IPS-18c (cell line): Measurements from ENCODE around the gene TOMM5.
"Not testable (repeated sequence)": the region's sequence is repeated elsewhere in the genome, so short reads cannot be mapped to it uniquely, and the experiment has no call there.

Source experiments
- H3K4me3 ChIP-seq: 2 replicates; pipeline ENCODE4 v1.7.0; 2013; ENCODE audit warnings: low read depth, mild to moderate bottlenecking, low read length, moderate library complexity; ENCODE audit not compliant: insufficient read depth
- H3K9me3 ChIP-seq: one replicate; pipeline ENCODE4 v1.6.1; 2013; ENCODE audit warnings: mild to moderate bottlenecking, low read length, moderate library complexity; ENCODE audit not compliant: control insufficient read depth, insufficient read depth

TOMM5 gene

DNA sequence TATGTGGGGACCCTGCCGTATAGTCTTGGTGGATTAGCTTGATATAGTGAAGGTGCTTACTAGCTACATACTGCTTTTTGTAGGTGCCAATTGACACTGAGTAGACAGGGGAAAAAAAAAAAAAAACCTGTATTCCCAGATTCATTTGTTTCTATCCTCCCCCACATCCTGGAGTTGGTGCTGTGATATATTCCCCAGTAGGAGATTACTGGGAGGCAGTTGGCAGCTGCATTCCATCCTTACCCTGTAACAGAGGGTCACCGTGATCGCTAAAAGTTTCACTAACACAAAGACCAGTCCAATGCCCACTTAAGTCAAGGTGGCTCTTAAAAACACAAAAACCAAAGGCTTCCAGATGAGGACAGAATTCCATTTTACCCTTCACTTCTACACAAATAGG is 27.4 kb upstream of the TOMM5 start:
- H3K9me3 ChIP-seq: no peaks in the 10 kb centered on the region
- no peak overlapping the region for H3K4me3 ChIP-seq

DNA sequence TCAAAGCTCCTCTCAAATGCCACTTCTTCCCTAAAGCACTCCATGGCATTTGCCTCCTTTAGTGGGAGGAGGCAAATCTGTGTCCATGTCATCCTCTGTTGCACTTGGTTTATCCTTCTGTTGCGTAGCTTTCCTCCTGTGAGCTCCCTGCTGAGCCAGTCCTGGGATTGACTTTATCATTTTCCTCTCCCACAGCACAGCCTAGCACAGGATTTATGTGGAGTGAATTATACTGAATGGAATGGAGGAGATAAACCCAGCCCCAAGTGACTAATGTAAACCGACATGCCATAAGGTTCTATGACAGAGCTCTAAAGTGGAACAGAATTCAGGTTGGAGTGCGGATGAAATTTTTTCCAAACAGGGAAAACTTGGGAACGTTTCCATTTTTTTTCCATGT is 26.4 kb upstream of the TOMM5 start:
- Histone ChIP-seq H3K4me3 (no peak overlapping the region), H3K9me3 (no peaks in the 10 kb centered on the region)

DNA sequence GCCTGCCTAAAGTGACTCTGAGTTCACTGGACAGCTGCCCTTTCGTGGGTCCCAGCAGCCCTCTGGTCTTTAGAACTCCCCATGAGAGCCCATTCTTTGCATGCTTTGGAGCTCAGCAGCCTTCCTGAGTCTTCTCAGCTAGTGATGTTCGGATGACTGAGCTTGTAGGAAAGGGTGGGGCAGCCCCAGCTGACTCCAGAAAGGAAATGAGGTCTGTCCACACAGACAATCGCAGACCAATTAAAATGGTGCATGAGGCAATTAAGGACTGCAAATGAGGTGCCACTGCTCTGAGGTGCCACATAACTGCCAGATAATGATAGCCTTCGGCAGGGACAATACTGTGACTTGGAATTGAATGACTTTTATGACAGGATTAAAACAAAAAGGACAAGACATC is 25.4 kb upstream of the TOMM5 start:
- Histone ChIP-seq H3K4me3 (no peak overlapping the region), H3K9me3 (no peaks in the 10 kb centered on the region)

DNA sequence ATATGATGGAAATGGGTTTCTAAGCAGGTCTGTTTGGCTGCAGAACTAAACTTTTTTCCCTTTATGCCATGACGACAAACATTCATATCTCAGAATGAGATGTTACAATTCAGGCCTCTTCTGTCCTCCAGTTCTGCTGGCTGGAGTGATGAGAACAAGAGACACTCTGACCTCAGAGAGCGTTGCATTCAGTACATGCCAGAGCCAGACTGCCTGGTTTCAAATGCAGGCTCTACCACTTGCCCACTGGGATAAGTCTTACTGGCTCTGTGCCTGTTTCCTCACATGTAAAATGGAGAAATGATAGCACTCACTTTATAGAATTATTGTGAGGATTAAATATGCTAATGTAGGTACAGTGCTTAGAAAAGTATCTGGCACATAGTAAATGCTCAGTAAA is 24.8 kb upstream of the TOMM5 start:
- H3K4me3 ChIP-seq: no peak overlapping the region
- no peaks in the 10 kb centered on the region for H3K9me3 ChIP-seq

DNA sequence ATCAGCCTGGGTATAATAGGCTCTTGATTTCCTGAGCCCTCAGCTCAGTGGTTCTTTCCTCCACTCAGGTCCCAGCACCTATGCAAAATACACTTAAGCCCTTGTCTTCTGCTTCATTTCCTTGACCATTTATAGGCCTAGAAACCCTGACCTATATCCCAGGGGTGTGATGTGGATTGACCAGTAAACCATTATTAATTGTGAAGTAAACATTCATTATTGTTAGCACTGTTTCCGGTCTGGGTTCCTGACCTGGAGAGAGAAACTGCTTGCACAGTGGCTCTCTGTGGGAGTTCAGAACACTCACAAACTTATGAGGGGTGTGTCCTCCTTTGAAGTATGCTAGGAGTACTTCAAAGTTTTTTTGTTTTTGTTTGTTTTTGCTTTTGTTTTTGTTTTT is 19.6 kb upstream of the TOMM5 start:
- no peak overlapping the region for H3K4me3 ChIP-seq

DNA sequence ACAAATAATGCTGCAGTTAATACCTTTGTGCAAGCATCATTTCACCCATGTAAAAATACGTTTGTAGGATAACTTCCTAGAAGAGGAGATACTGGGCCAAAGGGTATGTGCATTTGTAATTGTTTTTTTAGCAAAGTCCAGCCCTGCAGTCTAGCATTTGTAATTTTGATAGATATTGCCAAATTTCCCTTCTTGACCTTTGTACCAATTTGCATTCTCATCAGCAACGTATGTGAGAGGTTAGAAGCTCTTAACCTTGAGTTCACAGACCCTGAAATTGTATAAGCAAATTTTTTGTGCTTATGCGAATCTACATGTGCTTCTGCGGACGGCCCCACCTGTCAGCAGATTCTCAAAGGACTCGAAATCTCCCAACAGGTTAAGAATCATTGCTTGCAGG is 18.6 kb upstream of the TOMM5 start:
- Histone ChIP-seq H3K9me3 (no peaks in the 10 kb centered on the region), H3K4me3 (no peak overlapping the region)

More for the DNA sequence above, 19.6 kb upstream of the TOMM5 start:
- no peaks in the 10 kb centered on the region for H3K9me3 ChIP-seq

DNA sequence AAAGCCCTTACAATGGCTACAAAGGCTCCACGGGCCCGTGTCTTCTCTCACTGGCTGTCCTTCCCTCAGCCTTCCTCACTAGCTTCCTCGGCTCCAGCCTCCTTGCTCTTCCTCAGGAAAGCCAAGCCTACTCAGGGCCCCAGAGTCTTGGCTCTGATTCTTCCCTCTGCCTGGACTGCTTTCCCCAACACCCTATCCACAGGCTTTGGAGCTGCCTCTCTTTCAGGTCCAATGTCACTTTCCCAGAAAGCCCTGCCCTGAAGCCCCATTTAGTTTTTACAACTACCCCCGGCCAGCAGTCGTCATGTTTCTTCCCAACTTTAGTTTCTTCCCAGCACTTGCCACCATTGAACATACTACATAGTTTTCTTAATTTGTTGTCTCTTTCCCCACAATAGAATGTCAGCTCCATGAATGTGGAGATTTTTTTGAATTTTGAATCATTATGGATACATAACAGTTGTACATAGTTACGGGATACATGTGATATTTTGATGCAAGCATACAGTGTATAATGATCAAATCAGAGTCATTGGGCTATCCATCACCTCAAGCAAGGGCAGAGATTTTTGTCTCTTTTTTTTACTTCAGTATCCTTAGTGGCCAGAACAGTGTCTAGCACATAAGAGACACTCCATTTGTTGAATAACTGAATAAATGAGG is 17.5 kb upstream of the TOMM5 start:
- Histone ChIP-seq H3K9me3 (no peaks in the 10 kb centered on the region), H3K4me3 (no peak overlapping the region)

DNA sequence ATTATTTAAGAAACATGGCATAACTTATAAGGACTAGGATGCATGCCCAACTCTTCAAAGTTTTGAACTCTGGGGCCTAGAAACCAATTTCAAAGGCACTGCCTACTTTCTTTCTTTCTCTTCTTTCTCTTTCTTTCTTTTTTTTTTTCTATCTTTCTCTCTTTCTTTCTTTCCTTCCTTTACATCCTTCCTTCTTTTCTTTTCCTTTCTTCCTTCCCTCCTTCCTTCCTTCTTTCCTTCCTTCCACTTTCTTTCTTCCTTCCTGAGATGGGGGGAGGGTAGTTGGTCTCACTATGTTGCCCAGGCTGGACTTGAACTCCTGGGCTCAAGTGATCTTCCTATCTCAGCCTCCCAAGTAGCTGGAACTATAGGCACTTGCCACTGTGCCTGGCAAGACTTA is 15.9 kb upstream of the TOMM5 start:
- Histone ChIP-seq H3K9me3 (no peaks in the 10 kb centered on the region), H3K4me3 (no peak overlapping the region)

DNA sequence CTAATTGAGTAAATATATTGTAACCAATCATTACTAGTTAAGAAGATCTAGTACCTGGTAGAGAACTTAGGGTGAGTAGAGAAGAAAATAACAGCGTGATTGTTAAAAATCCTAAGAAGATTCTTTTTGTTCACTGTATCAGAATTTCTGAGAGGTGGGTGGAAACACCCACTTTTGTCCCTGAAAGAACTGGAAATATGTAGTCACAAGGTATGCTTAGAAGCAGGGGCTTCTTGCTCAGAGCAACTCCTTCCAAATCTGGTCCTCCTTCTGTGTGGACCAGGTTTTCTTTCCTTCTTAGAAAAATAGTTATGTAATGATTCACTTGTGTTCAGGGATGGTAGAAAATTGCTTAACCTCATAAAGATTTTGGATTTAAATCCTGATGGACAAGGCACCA is 11.9 kb upstream of the TOMM5 start:
- Histone ChIP-seq H3K9me3 (no peaks in the 10 kb centered on the region), H3K4me3 (no peak overlapping the region)

DNA sequence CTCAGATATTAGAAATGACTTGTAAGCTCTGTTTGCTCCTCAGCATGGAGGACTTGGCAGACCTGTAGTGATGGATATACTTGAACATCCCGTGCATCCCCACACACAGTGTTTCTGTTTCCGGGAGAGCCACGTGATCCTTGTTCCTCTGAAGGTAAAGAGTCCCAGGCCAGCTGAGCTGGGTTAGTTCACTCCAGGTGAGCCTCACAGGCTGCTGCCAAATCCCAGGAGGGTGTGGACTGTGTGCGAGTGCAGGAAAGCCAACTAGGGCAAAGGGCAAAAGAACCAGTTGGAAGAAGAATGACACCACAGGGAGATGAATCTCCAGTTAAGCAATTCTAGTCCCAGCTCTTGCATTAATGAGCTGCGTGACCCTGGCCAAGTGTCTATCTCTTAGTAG is 10.4 kb upstream of the TOMM5 start:
- Histone ChIP-seq H3K9me3 (no peaks in the 10 kb centered on the region), H3K4me3 (no peak overlapping the region)

DNA sequence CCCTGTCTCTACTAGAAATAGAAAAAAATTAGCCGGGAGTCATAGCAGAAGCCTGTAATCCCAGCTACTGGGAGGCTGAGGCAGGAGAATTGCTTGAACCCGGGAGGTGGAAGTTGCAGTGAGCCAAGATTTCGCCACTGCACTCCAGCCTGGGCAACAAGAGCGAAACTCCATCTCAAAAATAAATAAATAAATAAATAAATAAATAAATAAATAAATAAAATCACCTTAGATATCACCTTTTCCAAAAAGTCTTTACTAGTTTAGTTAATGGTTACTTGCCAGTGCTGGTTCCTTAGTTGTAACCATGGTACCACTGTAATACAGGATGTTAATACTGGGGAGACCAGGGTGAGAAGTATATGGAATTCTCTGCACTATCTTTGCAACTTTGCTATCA is 9.7 kb upstream of the TOMM5 start:
- H3K9me3 ChIP-seq, H3K4me3 ChIP-seq: not testable (repeated sequence)

DNA sequence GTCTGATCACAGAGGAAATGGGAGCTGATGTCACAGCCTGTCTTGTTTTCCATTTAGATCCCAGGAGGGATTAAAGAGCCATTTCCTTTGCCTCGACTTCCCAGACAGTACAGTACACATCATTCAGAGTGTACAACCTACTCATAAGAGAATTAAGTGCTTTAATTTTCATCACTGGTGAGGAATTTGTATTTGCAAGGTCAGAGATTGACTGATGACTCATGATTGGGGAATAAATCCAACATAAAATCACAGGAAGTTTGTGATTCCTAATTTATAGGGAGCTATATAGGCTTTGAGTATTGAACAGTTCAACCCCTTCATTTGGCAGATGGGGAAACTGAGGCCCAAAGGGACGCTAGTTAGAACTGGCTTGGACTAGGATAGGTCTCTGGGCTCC is 4.1 kb upstream of the TOMM5 start:
- H3K4me3 ChIP-seq: no peak overlapping the region
- H3K9me3 ChIP-seq: no peaks in the 10 kb centered on the region

DNA sequence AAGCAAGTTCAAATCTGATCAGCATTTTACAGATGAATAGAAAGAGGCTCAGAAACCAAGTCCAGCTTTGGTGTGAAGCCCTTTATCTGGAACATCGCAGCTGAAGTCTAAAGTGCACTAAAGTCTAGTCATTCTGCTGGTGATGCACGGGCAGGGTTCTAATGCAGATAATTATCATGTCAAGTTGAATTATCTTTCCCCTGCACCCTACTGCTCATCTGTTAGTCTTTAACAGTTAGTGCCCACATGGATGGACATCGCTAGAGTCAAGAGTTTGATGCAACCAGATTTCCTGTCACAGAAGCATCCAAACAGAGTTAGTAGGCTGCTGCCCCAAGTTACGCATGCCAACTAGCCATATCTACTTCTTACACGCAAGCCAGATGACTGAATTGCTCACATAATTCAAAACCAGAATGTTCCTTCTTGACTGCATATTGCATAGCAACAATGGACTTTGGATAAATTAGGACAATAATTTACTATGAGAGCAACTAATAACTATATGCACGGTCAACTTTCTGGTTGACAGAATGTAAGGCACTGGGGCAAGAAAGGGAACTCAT is 1.6 kb upstream of the TOMM5 start:
- Histone ChIP-seq H3K4me3 (no peak overlapping the region), H3K9me3 (no peaks in the 10 kb centered on the region)

DNA sequence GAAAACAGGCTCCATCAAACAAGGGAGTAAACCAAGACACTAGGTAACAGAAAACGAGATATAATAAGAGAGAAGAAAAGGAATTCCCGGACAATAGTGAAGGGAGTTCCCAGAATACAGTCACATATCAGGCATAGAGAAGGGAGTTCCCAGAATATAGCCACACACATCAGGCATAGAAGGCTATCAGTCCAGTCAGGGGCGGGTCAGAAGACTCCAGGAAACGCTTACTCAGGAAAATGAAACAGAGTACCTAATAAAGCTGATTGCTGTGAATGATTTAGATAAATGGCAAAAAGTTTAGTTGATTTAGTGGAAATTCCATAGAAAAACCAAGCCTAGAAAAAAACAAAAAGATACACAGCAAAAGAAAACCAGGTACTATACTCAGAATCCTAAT is 4.9 kb downstream of the TOMM5 start:
- Histone ChIP-seq H3K9me3 (no peaks in the 10 kb centered on the region), H3K4me3 (no peak overlapping the region)

DNA sequence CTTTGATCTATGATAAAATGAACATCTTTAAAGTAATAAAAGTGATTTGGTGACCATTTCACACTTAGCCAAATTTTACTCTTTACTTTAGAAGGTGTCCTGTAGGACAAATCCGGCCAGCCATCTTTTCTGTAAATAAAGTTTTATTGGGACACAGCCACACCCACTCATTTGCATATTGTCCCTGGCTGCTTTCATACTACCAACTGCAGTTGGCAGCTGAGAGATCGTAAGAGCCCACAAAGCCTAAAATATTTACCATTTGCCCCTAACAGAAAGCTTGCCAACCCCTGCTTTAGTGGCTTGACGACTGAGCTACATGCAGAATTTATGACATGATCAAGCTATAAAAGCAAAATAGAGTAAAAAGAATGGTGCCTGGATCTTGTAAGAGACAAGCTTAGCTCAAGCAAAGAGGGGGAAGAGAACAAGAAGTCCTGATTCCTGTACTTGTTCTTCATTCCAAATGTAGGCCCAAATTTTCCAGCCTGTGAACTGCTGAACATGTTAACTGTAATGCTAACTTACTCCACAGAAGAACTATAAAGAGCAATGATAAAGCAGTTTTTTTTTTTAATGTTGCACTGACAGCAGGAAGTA is 8.8 kb downstream of the TOMM5 start:
- Histone ChIP-seq H3K4me3 (no peak overlapping the region), H3K9me3 (no peaks in the 10 kb centered on the region)

DNA sequence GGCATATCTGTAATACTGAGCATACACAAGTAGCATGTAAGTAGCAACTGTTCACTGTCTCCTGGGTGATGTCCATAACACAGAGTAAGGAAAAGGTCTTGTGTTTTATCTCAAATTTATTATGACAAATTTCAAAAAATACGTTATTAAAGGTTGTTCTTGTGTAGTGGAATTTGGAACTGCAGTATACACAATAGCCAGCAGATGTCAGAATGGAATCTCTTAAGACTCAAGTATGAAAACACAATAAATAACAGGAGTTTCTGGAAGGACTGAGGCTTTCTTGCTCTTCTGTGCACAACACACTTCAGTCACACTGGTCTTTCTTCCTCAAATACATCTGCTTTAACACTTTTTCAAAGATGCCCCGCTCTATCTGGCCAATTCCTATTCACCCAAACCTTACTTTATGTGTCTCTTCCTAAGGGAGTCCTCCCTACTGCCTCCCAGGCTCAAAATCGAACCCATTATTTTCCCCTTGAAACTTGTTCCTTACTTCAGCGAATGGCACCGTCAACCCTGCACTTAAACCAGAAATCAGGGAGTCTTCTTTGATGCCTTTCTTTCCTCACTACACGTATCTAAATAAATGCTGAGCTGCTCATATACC is 9.7 kb downstream of the TOMM5 start:
- H3K4me3 ChIP-seq: no peak overlapping the region
- no peaks in the 10 kb centered on the region for H3K9me3 ChIP-seq

DNA sequence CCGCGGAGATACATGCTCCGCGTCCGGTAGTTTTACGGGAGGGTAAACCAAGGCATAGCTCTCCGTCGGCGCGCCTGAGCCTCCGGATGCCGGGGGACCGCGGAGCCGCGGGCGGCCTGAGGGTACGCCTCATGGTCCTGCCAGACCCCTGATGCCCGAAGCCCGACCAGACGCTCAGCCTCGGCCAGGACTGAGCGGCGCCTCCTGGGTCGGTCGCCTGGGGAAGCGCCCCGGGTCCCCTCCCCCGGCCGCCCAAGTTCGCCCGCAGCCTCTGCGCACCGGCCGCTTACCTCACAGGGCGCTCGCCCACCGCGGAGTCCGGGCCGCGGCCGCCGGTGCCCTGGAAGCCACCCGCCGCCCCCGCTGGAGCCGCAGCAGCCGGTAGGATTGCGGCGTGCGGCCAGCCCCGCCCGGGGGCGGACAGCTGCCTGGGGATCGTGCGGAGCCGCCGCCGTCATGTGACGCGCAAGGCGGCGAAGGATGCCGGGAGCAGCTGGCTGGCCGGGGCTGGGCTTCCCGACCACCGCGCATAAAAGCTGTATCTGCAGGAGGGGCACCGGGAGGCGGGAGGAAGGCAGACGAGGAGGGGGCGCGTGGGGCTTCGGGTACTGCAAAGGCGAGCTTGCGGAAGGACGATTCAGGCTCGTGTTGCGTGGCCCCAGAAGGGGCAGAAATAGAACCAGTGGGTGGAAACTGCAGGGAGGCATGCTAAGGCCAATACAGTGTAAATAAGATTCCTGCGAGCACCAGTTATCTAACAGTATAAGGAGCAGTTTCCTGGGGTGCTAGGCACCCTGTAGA is 16.3 kb downstream of the TOMM5 start, which contains the start of gene FBXO10:
Gene FBXO10, minus strand, starts transcription at position 460 of the 801 bp plus-strand sequence. CDS start 34,612 bp downstream, outside the sequence.
- Histone ChIP-seq H3K4me3 (peak within 1 kb of the TSS; percentile 81), H3K9me3 (peaks cover 2% of the 10 kb centered on the region)

DNA sequence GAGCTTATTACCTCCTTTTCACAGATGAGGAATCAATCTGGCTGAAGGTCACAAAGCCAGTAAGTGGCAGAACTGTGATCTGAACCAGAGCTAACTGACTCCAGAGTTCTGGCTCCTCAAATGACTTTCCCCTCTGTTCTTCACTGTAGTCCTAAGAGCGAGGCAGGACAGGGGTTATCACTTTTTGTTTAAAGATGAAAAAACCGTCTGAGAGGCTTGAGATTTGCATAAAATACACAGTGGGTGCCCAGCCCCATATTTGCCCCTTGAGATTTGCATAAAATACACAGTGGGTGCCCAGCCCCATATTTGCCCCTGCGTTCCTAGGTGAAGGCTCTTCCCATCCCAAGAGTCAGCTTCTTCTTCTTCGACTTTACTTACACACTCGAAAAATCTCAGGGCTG is 16.9 kb downstream of the TOMM5 start:
- H3K4me3 ChIP-seq: peak overlapping the region; percentile 81

More for the DNA sequence above, 16.9 kb downstream of the TOMM5 start:
- peaks cover 2% of the 10 kb centered on the region for H3K9me3 ChIP-seq
